Astrocyte (in vitro differentiated cells and primary cell): ENCODE data around the gene RAMP2. TPM values are rescaled to one million over a fixed set of nuclear protein-coding genes. Genes with fewer than 3 reads are reported as not detected.
A peak's percentile ranks its signal among the peaks of the same experiment; 100 is the strongest.

Experiments used
- DNase-seq: peaks from one replicate; pipeline ENCODE4 v3.0.0-alpha.2; 2010; ENCODE audit warnings: low read depth
- FAIRE-seq: peaks from 2 replicates; lab custom pipeline; 2011; peaks lifted over from hg19 to GRCh38; lab: Jason Lieb, UNC
- H2AFZ ChIP-seq: 2 replicates; pipeline ENCODE4 v1.6.0; 2012; ENCODE audit warnings: low read depth, low read length, inconsistent platforms
- H3K27ac ChIP-seq: 2 replicates; pipeline ENCODE4 v1.5.1; 2011; ENCODE audit warnings: low read depth, low read length, inconsistent platforms
- H3K27me3 ChIP-seq: 2 replicates; pipeline ENCODE4 v1.6.0; 2011; ENCODE audit warnings: low read length, inconsistent platforms; ENCODE audit not compliant: insufficient read depth
- H3K36me3 ChIP-seq: 2 replicates; pipeline ENCODE4 v1.5.1; 2011; ENCODE audit warnings: low read length, inconsistent platforms; ENCODE audit not compliant: insufficient read depth
- H3K4me1 ChIP-seq: 2 replicates; pipeline ENCODE4 v1.5.1; 2011; ENCODE audit warnings: low read length, inconsistent platforms; ENCODE audit not compliant: insufficient read depth
- H3K4me2 ChIP-seq: 2 replicates; pipeline ENCODE4 v1.6.0; 2012; ENCODE audit warnings: low read length, inconsistent platforms
- H3K4me3 ChIP-seq: 2 replicates; pipeline ENCODE4 v1.5.1; 2011; ENCODE audit warnings: low read depth, mild to moderate bottlenecking, low read length, inconsistent platforms; ENCODE audit not compliant: insufficient read depth
- H3K79me2 ChIP-seq: 2 replicates; pipeline ENCODE4 v1.6.0; 2012; ENCODE audit warnings: mild to moderate bottlenecking, low read length, inconsistent platforms; ENCODE audit not compliant: insufficient read depth
- H3K9ac ChIP-seq: 2 replicates; pipeline ENCODE4 v1.6.0; 2012; ENCODE audit warnings: mild to moderate bottlenecking, low read length, inconsistent platforms
- H3K9me3 ChIP-seq: 2 replicates; pipeline ENCODE4 v1.5.1; 2012; ENCODE audit warnings: low read depth, mild to moderate bottlenecking, low read length, inconsistent platforms; ENCODE audit not compliant: insufficient read depth
- H4K20me1 ChIP-seq: 2 replicates; pipeline ENCODE4 v1.6.0; 2012; ENCODE audit warnings: low read length, inconsistent platforms; ENCODE audit not compliant: insufficient read depth
- H3K27ac Mint-ChIP-seq: one replicate; pipeline ENCODE4 v1.8.0; 2021; ENCODE audit warnings: mild to moderate bottlenecking, mixed read lengths; ENCODE audit not compliant: unreplicated experiment
- H3K27me3 Mint-ChIP-seq: one replicate; pipeline ENCODE4 v1.8.0; 2021; ENCODE audit warnings: low read depth, mixed read lengths; ENCODE audit not compliant: unreplicated experiment
- H3K36me3 Mint-ChIP-seq: one replicate; pipeline ENCODE4 v1.8.0; 2021; ENCODE audit warnings: low read depth, mixed read lengths; ENCODE audit not compliant: unreplicated experiment
- H3K4me1 Mint-ChIP-seq: one replicate; pipeline ENCODE4 v1.8.0; 2021; ENCODE audit warnings: low read depth, mixed read lengths; ENCODE audit not compliant: unreplicated experiment
- H3K4me3 Mint-ChIP-seq: one replicate; pipeline ENCODE4 v1.8.0; 2021; ENCODE audit warnings: mild to moderate bottlenecking, moderate library complexity, mixed read lengths; ENCODE audit not compliant: unreplicated experiment
- H3K9me3 Mint-ChIP-seq: one replicate; pipeline ENCODE4 v1.8.0; 2021; ENCODE audit warnings: mild to moderate bottlenecking, mixed read lengths; ENCODE audit not compliant: unreplicated experiment
- CTCF ChIP-seq: IDR thresholded peaks from 2 replicates; pipeline ENCODE4 v1.5.1; 2011; ENCODE audit warnings: low read depth, mild to moderate bottlenecking, inconsistent platforms, low read length, moderate library complexity; ENCODE audit not compliant: insufficient read depth
- EZH2 ChIP-seq: IDR thresholded peaks from 2 replicates; pipeline ENCODE4 v1.6.1; 2012; ENCODE audit warnings: mild to moderate bottlenecking, low read length, inconsistent platforms; ENCODE audit not compliant: insufficient read depth
- total RNA-seq: library from RNA; stranded (reverse); gene quantifications from 2 replicates; pipeline ENCODE4 v1.2.1, GENCODE V29; 2021

Gene RAMP2
- total RNA-seq, 1 donor from 2014 or later = 6.1 TPM

- H3K27ac Mint-ChIP-seq = peak overlapping the region; percentile 56
Measured at GRCh38 chr17:42782166-42783061, 21.4 kb downstream of the RAMP2 start.

GRCh38 chr17:42783062-42783790 is 22.2 kb downstream of the RAMP2 start:
- TF ChIP-seq CTCF = no peak
- TF ChIP-seq EZH2 = no peak
- peak; percentile 91 for DNase-seq
- H3K79me2 ChIP-seq = peaks cover 47% of the 10 kb centered on the region
- H4K20me1 ChIP-seq = peaks cover 58% of the 10 kb centered on the region
- no peaks in the 10 kb centered on the region for H3K9me3 ChIP-seq
- H3K36me3 ChIP-seq = peaks cover 14% of the 10 kb centered on the region
- peak overlapping the region; percentile 85 for H3K9ac ChIP-seq
- peak overlapping the region; percentile 96 for H3K4me2 ChIP-seq
- H2AFZ ChIP-seq = no peak overlapping the region
- H3K27me3 ChIP-seq = no peaks in the 10 kb centered on the region
- Mint-ChIP-seq H3K9me3 (no peaks in the 10 kb centered on the region), H3K4me3 (peak overlapping the region; percentile 79), H3K27ac (peak overlapping the region; percentile 56), H3K27me3 (no peaks in the 10 kb centered on the region), H3K4me1 (peaks cover 26% of the 10 kb centered on the region), H3K36me3 (peaks cover 16% of the 10 kb centered on the region)
- peak; percentile 89 for FAIRE-seq
- peak overlapping the region; percentile 59 for H3K27ac ChIP-seq
- peaks cover 43% of the 10 kb centered on the region for H3K4me1 ChIP-seq
- peak overlapping the region; percentile 85 for H3K4me3 ChIP-seq

More at GRCh38 chr17:42782166-42783061, 21.4 kb downstream of the RAMP2 start:
- Histone ChIP-seq H3K4me3 (peak overlapping the region; percentile 85), H3K9ac (peak overlapping the region; percentile 85), H3K36me3 (peaks cover 10% of the 10 kb centered on the region), H3K9me3 (no peaks in the 10 kb centered on the region), H3K27me3 (no peaks in the 10 kb centered on the region), H3K79me2 (peaks cover 47% of the 10 kb centered on the region), H2AFZ (no peak overlapping the region), H3K27ac (peak overlapping the region; percentile 59), H4K20me1 (peaks cover 49% of the 10 kb centered on the region), H3K4me1 (peaks cover 43% of the 10 kb centered on the region), H3K4me2 (peak overlapping the region; percentile 96)
- Mint-ChIP-seq H3K27me3 (no peaks in the 10 kb centered on the region), H3K4me3 (peak overlapping the region; percentile 79), H3K36me3 (peaks cover 12% of the 10 kb centered on the region), H3K9me3 (no peaks in the 10 kb centered on the region), H3K4me1 (peaks cover 25% of the 10 kb centered on the region)
- TF ChIP-seq EZH2 (no peak), CTCF (no peak)
- no peak for FAIRE-seq
- no peak for DNase-seq
